DMS114 treated with DMSO at 0.1 percent for 48 hours (cell line): Measurements from ENCODE around the gene PTCD3.

Experiments
- DNase-seq: peaks from one replicate; lab custom pipeline; 2025; ENCODE audit not compliant: unreplicated experiment; lab: John Stamatoyannopoulos, UW

Gene PTCD3

DNA sequence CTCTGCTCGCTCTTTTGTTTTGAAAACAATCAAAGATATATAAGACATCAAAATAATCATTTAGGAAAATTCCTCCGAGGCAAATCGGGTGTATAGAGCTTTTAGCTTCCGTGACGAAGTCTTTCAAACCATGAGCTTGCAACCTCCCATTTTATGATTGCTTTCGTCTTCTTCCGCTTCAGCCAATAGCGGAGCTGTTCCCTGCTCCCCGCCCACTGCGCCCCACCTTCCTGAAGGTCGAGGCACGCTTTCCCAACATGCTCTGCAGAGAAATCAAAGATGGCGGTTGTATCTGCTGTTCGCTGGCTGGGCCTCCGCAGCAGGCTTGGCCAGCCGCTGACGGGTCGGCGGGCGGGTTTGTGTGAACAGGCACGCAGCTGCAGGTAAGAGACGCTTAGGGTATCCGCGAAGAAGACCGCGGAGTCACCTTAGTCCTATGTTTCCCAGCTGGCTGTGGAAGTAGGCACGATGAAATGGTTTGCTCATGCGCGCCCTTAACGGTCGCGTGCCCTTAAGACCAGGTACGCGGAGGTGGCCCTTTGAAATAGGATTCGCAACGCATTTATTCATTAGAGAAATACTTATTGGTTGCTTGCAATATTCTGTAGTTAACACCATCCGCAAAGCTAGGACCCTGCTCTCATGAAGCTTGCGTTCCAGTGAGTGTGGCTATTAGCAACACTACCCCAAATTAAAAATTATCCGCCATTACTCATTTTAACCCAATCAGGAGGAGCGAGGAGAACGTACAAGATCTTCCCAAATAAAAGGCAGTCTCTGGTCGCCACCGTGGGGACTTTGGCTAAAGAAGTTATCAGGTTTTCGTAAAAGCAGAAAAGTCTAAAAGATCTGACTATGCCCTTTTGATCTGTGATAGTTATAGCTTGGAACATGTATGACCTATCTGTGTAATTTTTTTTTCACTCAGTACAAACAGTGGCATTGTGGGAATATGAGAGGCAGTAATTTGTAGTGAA, at the start of gene PTCD3:
Gene PTCD3, plus strand, starts transcription at position 267 of the 977 bp plus-strand sequence. Its CDS starts 13 bp downstream, at position 280.
- peak; percentile 97 for DNase-seq

DNA sequence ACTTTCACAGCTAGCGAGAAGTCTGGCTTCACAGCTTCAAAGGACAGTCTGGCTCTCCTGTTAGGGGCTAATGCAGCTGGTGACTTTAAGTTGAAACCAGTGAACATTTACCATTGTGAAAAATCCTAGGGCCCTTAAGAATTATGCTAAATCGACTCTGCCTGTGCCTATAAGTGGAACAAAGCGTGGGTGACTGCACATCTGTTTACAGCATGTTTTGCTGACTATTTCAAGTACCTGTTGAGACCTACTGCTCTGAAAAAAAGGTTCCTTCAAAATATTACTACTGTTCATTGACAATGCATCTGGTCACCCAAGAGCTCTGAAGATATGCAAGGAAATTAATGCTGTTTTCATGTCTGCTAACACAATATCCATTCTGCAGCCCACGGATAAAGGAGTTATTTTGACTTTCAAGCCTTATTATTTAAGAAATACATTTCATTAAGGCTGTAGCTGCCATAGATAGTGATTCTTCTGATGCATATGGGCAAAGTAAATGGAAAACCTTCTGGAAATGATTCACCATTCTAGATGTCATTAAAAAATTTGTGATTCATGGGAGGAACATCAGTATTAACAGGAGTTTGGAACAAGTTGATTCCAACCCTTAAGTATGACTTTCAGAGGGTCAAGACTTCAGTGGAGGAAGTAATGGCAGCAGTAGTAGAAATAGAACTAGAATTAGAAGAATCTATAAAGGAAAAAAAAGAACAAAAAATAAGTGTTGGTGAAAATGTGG, 49.3 kb upstream of the PTCD3 start:
- no peak for DNase-seq

DNA sequence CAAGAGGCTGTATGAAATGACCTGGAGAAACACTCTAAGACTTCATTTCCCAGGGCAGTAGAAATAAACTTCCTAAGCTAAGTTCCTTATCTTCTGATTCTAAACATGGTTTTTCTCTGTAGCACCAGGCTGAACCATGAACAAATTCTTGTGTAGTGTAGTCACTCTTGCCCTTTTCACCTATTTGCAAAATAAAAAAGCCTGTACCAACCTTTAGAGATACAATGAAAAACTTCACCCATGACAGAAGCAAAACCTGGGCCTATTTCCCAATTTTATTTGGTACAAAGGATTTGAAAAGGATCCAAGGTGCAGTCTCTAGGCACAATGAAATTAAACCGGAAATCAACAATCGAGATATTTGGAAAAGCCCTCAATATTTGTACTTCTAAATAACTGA, 44.0 kb upstream of the PTCD3 start:
- DNase-seq, result no peak

DNA sequence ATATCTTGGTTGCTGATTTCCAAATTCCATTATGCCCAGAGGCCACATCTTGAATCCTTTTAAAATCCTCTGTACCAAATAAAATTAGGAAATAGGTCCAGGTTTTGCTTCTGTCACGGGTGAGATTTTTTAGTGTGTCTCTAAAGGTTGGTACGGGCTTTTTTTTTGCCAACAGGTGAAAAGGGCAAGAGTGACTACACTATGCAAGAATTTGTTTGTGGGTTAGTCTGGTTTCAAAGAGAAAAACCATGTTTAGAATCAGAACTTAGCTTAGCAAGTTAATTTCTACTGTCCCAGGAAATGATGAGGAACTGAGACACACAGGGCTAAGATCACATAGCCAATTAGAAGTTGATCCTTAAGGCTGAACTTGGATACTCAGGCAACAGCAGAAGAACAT, 42.0 kb upstream of the PTCD3 start:
- no peak for DNase-seq

DNA sequence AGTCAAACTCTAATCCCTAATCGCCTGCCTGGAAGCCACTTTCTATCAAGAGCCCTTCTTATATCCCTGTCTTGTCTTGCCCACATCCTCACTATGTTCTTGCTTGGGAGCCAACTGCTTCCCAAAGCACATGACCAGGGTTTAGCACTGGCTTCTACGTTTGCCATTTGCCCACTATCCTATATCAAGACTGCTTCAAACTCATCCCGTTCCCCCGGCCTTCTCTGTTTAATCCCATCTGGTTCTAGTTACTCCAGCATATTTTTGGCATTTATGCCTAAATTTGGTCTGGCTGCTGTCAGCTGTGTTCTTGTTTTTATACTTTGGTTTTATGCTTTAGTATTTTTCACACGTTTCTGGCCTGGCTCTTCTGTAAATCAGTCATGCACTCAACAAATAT, 40.5 kb upstream of the PTCD3 start:
- no peak for DNase-seq

DNA sequence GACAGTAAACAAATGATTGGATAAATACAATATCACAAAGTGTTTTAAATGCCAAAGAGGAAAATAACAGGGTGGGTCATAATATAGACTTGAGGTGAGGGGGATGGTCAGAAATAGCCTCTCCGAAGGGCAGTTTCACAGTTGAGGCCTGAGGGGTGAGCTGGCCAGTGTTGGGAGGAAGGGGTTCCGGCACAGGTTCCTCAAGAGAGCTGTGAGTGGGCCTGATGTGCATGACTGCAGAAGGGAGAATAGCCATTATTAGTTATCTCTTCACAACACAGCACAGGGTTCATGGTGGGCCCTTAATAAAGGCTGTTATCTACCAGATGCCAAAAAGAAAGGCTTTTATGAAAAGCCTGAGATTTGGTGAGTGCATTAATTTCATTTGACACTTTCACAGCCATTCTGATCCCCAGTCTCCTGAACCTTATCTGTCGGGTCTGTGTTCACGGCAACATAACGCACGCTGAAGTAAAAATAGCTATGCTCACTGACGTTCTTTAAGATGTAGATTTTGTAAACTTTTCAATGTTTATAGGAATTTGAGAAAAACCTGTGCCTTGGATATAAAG, 39.9 kb upstream of the PTCD3 start:
- no peak for DNase-seq

DNA sequence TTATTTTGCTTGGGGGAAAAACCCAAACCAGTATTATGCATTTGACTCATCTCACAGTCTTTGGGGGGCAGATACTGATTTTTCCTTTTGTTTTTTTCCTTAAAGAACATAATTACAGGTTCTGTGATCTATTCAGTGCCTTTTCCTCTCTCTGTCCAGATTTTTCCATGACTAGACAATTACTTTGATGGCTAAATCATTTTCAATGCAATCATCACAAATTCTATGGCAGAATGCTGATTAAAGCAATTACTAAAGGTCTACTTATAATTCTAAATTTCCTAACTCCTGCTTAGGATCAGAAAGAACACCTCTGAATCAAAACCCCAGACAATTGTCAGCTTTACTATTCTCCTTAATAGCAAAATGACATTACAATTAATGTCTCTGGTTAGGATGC, 39.1 kb upstream of the PTCD3 start:
- no peak for DNase-seq

DNA sequence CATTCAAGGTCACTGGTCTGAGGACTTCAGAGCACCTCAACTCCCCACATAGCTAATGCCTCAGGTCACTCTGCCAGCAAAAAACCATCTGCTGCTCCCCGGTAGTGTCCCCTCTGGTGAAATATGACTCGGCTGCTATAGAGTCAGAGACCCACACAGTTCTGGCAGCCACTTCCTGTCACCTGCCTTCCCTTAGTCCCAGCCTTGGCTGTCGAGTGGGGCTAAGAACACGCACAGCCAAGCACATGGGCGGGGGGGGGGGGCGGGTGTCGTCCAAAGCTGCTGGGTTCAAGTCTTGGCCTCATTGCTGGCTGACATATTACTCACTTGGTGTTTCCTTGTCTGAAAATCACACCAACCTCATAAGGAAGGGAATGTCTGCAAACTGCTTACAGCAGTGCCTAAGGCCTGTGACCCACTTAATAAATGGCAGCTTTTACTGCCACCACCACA, 37.9 kb upstream of the PTCD3 start:
- DNase-seq, result no peak

DNA sequence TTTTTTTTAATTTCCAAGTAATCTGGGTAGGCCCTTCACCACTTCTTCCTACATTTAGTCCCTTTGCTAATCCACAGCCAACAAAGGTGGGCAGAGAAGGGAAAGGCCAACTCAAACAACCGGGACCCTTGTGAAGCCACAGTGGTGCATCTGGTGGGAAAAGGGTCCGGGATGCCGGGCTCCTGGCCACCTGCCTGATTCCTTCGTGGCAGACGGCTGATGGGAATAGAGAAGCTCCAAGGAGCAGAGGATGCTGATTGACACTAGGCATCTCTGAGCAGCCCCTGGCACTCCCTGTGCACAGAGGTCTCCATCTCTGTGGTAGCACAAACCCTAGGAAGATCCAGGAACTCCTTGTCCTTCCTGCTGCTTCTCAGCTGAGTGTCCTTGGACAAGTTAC, 37.4 kb upstream of the PTCD3 start:
- DNase-seq, result no peak

DNA sequence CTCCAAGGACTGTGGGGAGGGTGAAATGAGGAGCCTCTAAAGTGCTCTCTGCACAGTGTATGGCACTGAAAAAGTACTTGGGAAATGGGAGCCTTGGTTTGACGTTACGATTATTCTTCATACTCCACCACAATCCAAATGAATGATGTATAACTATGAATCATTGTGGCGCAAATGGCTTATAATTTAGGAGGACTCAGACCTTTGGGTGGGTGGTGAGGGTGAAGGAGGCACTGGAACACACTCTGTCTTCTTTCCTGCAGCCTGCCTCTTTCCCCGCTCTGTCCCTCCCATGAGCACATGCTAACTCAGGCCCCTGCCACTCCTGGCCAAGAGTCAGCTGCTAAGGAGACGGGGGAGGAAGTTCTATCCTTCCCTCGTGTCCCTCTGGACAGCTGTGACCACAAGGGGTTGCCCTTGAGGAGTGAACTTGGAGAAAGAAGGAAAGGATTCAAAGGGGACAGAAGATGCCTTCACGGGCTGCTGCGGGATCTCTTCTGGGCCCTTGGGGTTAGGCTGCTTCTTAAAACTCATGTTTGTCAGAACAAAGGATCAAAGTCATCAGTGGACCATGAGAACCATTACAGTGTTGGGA, 36.8 kb upstream of the PTCD3 start:
- DNase-seq, result no peak

DNA sequence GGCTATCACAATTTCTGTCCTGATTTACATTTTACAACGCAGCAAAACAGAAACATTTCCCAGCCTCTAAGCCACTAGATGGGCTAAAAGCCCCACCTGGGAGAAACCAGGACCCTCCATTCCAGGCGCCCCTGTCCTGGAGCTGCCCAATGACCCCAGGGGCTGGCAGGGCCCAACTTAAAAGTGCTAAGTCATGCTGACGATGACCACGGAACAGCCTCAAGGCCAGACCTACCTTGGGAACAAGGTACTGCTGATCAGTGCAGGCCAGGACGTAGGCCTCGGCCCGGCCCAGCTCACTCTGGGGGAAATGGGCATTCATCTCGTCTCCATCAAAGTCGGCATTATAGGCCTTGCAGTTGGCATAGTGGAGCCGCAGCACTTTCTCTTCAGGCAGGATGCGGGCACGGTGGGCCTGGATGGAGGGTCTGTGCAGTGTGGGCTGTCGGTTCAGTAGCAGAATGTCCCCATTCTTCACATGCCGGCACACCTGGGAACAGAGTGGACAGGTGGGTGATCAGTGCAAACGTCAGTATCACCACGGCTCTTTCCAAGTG, 36.2 kb upstream of the PTCD3 start:
- no peak for DNase-seq

DNA sequence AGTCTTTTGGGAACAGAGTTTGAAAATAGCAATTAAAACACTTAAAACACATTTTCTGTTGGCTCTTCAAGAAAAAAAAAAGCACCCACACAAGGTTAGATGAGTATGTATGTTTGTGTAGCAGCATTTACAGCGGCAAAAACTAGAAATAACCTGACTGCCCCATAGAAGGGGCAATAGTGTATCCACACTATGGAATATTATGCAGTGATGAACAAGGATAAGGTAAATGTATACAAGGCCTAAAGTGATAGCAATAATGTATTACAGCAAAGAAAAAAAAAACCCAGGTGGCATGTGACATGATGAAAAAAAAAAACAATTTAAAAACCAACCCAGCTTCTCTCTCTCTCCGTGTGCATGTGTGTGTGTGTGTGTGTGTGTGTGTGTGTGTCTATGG, 35.2 kb upstream of the PTCD3 start:
- DNase-seq, result no peak

DNA sequence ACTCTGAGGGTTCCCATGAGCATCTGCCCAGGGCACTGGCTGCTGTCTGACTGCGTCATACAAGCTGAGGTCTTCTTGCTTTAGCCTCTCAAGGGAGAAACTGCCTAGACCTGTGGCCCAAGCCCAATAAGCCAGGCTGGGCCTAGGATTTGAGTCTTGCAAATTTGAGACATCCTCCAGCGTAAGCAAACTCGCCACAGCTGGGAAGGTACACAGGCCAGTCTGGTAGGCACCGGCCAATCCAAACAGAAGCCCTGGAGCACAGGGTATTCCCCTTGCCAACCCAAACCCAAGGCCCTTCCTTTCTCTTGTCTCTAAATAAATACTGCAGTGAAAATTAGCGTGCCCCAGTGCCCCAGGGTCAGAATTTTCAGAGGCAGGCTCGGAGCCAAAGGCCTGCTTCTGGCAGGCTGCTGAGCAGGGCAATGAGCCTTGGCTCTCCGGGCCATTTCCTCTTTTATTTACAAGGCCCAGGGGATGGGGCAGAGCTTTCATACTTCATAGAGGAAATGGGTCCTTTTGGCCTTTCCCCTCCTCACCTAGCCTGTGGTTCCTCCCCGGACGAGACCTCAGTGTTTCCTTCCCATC, 33.7 kb upstream of the PTCD3 start:
- no peak for DNase-seq

DNA sequence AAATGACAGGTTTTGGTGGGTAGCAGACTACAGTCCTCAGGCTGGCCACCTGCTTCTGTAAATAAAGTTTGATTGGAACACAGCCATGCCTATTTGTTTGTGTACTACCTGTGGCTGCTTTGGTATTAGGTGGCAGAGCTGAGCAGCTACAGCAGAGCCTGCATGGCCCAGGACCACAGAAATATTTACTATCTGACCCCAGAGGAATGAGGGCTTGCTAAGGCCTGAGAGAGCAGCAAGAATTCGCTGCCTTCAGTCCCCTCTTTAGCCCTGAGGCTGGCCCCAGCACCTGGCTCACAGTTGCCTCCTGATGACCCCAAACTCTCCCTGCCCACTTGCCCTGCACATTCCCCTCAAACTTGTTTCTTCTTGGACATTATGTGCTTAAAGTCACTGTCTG, 32.8 kb upstream of the PTCD3 start:
- DNase-seq, result no peak

DNA sequence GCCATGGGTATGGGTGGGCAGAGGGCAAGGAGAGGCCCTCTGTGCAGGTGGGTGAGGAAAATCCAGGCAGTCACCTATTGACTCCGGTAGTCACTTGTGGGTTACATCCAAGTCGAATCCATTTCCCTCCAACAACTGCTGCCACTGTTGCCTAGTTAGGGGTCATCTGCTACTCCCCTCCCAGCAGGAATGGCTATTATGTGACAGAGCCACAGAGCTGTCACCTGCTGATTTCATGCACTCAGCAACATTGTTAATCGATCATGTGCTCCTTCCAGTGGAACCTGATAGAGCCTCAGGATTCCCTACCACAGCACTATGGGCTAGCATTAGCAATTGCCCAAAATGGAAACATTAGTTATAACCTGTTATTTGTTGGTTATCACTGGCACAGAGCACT, 31.8 kb upstream of the PTCD3 start:
- DNase-seq, result no peak

DNA sequence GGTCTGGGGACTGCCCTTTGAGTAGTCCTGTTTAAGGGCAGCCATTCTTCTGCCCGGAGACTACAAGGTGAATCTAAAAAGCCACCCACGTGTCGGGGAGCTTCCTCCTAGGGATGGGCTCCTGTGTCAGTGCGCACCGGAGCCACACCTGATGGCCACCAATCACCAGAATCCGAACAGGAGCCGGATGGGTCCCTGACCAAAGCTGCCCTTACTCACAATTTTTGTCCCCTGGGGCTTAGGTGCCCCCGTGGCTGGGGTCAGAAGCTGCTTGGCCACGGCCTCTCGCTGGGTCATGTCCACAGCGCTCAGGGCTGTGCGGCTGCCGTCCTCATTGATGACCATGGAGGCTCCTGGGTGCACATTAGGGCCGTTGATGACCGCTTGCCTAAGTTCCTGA, 31.2 kb upstream of the PTCD3 start:
- no peak for DNase-seq

DNA sequence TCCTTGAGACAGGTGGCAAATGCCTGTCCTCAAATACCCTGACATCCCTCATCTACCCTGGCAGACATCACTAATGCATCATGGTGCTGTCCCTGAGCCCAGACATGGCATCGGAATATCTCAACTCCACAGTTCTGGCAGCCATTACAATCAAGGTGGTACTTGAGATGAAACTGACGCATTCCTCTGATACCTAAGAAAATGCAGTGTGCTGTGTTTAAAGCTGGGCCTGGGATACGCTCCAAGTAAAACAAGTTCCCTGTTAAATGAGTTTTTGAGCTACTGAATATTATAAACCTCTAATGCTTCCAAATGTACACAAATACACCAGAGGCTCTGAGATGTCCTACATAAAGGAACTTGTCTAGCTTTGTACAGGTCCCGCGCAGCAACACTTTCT, 30.1 kb upstream of the PTCD3 start:
- no peak for DNase-seq

DNA sequence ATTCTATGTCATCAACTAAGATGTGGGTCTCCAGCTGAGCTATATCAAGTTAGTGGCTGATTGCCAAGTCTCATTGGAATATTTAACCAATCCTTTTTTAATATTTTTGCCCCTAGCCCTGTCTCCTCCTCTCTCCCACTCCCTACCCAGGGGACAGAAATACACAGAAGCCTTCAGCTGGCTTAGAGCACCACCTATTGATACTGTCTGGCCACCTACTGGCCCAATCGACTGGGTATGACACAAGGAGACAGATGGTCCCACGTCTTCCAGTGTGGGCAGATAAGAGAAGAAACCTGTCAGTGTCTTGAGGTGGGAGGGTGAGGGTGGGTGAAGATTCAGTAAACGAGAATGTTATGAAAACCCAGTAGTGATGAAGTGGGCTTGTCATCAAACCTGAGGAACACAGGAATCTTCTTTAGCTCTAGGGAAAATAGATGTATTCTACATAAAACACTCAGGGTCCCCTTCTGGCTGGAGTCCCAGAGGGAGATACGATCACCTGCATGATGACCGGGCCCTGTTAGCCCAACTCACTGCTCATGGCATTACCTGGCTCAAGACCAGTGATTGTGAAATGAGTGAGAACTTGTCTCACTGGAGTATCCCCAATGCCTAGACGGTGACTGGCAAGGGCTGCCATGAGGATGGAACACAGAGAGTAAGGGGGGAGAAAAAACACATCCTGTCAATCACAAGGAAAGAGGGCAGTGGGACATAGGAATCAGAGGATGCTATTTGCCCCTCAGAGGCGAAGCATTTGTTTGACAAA, 27.1 kb upstream of the PTCD3 start:
- DNase-seq, result no peak

DNA sequence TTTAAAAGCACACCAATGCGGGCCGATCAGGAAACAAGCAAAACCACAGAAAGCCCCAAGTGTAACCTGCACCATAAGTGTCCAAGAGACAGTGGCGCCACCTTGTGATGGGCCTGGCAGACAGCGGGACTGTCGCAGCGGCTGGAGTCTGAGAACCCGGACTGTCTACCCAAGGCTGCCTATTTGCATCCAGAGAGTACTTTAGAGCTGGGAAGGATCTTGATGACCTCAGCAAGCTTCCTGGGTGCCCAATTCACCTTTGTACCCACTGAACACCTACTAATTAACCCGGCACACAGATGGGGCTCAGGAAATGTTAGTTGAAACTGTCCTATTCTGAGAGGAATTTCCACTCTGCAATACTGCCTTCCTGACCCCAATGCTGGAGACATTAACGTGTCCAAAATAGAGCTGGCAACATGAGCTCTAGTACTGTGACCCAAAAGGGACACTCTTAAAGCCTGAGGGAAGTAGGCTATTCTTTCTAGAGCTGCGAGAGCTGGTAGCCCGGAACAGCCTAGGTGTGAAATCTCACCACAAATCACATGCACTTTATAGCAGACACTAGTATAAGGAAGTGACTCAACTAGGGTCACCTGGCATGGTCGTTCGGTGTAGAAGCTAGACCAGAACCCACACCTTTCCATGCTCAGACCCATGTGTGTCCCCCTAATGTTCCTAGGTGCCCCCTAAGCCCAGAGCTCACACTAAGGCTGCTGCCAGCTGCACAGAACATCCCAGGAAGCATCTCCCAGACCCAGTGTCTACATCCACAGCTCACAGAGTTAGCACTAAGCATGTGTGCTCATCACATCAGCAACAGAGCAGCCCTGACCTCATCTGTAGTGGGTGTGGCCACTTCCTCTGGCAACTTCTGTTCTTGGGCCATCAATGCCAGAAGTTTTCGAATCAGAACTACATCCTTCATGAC, 25.8 kb upstream of the PTCD3 start:
- peak; percentile 44 for DNase-seq
